ENCODE data around the gene RAP1GAP. TPM values are rescaled to one million over a fixed set of nuclear protein-coding genes. Genes with fewer than 3 reads are reported as not detected.

RAP1GAP gene
- total and polyA plus RNA-seq, 2 of the 13 experiments (the other 11 are each of a cell fraction or from before 2014, with no cell fraction given), result 11.9 to 37.5 TPM

DNA sequence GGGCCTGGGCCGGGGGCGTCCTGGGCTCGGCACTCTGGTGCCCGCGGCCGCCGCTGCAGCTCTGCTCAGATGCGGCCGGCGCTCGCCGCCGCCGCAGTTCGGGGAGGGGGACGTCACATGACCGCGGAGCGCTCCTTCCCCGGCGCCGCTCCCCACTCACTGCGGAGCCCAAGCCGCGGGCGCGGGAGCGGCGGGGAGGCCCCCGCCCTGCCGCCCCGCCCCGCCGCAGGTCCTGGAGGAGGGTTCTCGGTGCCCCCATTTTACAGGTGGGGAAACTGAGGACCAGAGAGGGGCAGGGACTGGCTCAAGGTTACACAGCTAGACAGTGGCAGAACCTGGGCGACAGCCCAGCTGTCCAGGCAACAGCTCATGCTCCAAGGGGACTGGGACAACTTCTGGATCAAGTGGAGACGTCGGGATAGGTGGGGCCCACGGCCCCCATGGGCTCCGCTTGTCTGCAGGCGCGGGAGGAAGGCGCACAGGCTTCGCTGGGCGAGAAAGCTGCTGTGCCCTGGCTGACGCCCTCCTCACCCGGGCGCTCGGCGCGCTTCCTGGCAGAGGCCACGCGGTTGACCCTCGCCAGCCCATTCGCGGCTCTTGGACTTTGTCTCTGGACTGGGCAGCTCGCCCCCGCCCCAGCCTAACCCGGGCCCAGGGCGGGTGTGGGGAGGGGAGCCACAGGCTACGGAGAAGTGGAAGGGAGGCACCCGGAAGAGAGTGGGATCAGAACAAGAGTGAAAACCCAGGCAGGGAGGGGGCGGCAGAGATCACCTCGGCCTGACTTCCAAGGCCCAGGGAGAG lies at the start of gene RAP1GAP (continued):
- TF ChIP-seq SRSF4 (IDR thresholded peaks at IDR 0.05; ENCODE audit: low read depth, low read length, poor library complexity, severe bottlenecking) (no peak), MTA1 (CRISPR knock-in tag; IDR thresholded peaks at IDR 0.05; ENCODE audit: borderline replicate concordance) (peak; percentile 78; the same call in 1 of the 2 replicates), IRX3 (CRISPR knock-in tag; IDR thresholded peaks at IDR 0.05; ENCODE audit: borderline replicate concordance, low read depth) (no peak), U2AF1 (optimal IDR thresholded peaks at IDR 0.05; ENCODE audit: low read depth, low read length) (peak; percentile 37), BRCA1 (CRISPR knock-in tag; IDR thresholded peaks at IDR 0.05) (0 out of 2 replicates have a peak, but pooled peaks have one; percentile 12), ZFAT (CRISPR knock-in tag; conservative IDR thresholded peaks at IDR 0.05) (no peak; the same call in 1 of the 2 replicates), ZNF354B (CRISPR knock-in tag; IDR thresholded peaks at IDR 0.05) (0 out of 2 replicates have a peak, but pooled peaks have one; percentile 55), ZNF331 (CRISPR knock-in tag; IDR thresholded peaks at IDR 0.05) (peak; percentile 68), KMT2A (CRISPR knock-in tag; IDR thresholded peaks at IDR 0.05) (peak; percentile 45), ZC3H4 (CRISPR knock-in tag; IDR thresholded peaks at IDR 0.05; ENCODE audit: borderline replicate concordance) (no peak)
- TF ChIP-seq, protein P1, sequence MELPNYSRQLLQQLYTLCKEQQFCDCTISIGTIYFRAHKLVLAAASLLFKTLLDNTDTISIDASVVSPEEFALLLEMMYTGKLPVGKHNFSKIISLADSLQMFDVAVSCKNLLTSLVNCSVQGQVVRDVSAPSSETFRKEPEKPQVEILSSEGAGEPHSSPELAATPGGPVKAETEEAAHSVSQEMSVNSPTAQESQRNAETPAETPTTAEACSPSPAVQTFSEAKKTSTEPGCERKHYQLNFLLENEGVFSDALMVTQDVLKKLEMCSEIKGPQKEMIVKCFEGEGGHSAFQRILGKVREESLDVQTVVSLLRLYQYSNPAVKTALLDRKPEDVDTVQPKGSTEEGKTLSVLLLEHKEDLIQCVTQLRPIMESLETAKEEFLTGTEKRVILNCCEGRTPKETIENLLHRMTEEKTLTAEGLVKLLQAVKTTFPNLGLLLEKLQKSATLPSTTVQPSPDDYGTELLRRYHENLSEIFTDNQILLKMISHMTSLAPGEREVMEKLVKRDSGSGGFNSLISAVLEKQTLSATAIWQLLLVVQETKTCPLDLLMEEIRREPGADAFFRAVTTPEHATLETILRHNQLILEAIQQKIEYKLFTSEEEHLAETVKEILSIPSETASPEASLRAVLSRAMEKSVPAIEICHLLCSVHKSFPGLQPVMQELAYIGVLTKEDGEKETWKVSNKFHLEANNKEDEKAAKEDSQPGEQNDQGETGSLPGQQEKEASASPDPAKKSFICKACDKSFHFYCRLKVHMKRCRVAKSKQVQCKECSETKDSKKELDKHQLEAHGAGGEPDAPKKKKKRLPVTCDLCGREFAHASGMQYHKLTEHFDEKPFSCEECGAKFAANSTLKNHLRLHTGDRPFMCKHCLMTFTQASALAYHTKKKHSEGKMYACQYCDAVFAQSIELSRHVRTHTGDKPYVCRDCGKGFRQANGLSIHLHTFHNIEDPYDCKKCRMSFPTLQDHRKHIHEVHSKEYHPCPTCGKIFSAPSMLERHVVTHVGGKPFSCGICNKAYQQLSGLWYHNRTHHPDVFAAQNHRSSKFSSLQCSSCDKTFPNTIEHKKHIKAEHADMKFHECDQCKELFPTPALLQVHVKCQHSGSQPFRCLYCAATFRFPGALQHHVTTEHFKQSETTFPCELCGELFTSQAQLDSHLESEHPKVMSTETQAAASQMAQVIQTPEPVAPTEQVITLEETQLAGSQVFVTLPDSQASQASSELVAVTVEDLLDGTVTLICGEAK (IDR thresholded peaks at IDR 0.05), result no peak
- TF ChIP-seq, protein P1 (CRISPR knock-in tag; IDR thresholded peaks at IDR 0.05), result peak; percentile 69; the same call in 1 of the 2 replicates
- TF ChIP-seq, protein P2, sequence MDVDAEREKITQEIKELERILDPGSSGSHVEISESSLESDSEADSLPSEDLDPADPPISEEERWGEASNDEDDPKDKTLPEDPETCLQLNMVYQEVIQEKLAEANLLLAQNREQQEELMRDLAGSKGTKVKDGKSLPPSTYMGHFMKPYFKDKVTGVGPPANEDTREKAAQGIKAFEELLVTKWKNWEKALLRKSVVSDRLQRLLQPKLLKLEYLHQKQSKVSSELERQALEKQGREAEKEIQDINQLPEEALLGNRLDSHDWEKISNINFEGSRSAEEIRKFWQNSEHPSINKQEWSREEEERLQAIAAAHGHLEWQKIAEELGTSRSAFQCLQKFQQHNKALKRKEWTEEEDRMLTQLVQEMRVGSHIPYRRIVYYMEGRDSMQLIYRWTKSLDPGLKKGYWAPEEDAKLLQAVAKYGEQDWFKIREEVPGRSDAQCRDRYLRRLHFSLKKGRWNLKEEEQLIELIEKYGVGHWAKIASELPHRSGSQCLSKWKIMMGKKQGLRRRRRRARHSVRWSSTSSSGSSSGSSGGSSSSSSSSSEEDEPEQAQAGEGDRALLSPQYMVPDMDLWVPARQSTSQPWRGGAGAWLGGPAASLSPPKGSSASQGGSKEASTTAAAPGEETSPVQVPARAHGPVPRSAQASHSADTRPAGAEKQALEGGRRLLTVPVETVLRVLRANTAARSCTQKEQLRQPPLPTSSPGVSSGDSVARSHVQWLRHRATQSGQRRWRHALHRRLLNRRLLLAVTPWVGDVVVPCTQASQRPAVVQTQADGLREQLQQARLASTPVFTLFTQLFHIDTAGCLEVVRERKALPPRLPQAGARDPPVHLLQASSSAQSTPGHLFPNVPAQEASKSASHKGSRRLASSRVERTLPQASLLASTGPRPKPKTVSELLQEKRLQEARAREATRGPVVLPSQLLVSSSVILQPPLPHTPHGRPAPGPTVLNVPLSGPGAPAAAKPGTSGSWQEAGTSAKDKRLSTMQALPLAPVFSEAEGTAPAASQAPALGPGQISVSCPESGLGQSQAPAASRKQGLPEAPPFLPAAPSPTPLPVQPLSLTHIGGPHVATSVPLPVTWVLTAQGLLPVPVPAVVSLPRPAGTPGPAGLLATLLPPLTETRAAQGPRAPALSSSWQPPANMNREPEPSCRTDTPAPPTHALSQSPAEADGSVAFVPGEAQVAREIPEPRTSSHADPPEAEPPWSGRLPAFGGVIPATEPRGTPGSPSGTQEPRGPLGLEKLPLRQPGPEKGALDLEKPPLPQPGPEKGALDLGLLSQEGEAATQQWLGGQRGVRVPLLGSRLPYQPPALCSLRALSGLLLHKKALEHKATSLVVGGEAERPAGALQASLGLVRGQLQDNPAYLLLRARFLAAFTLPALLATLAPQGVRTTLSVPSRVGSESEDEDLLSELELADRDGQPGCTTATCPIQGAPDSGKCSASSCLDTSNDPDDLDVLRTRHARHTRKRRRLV (CRISPR knock-in tag; IDR thresholded peaks at IDR 0.05), result peak; percentile 67; the same call in 1 of the 2 replicates

All from HepG2 (cell line).